A549 (cell line): Measurements from ENCODE around the gene MAPT. TPM values are rescaled to one million over a fixed set of nuclear protein-coding genes. Genes with fewer than 3 reads are reported as not detected.
A peak's percentile ranks its signal among the peaks of the same experiment; 100 is the strongest.

ENCODE experiments used
- ATAC-seq, 2 experiments: fragments of 200-7000 bp in 1 of 2; fragments of >200 bp in 1 of 2; cut with Nextera tagmentation in 1 of 2; cut with Tn5 transposase in 1 of 2; 3 replicates each; pipeline versions ENCODE4 v1.8.0 to v1.9.1; 2018 to 2020; ENCODE audit warnings: mild to moderate bottlenecking in 1 of 2, moderate library complexity in 1 of 2
- CTCF ChIA-PET: fragments of 300-600 bp; sonication (Branson Sonifier 250); formaldehyde crosslinking; extraction: SDS; loops from one replicate; lab custom pipeline; 2021; ENCODE audit warnings: antibody characterized with exemption, inconsistent platforms; lab: Yijun Ruan, JAX
- POLR2A ChIA-PET: fragments of 350-600 bp; formaldehyde crosslinking; extraction: SDS; loops from one replicate; lab custom pipeline; 2021; ENCODE audit warnings: antibody characterized with exemption, inconsistent platforms; lab: Yijun Ruan, JAX
- DNase-seq, 2 experiments: peaks; one replicate each; pipeline versions ENCODE4 v3.0.0 to v3.0.0-alpha.2; 2011 to 2016; ENCODE audit warnings: low read depth in 1 of 2, low spot score in 1 of 2
- FAIRE-seq: peaks from 2 replicates; lab custom pipeline; 2011; peaks lifted over from hg19 to GRCh38; lab: Jason Lieb, UNC
- H3K27ac ChIP-seq, 2 experiments: fragments of >200 bp; sonication (Bioruptor Twin); formaldehyde crosslinking; 3 replicates each; pipeline ENCODE4 v1.5.1; 2016 to 2017
- H3K4me1 ChIP-seq: fragments of >200 bp; sonication (Bioruptor Twin); formaldehyde crosslinking; 3 replicates; pipeline ENCODE4 v1.6.1; 2016
- H3K4me2 ChIP-seq: fragments of >200 bp; sonication (Bioruptor Twin); formaldehyde crosslinking; 3 replicates; pipeline ENCODE4 v1.6.1; 2016
- H3K4me3 ChIP-seq: fragments of >200 bp; sonication (Bioruptor Twin); formaldehyde crosslinking; 3 replicates; pipeline ENCODE4 v1.5.1; 2016
- H3K9me3 ChIP-seq: fragments of >200 bp; sonication (Bioruptor Twin); formaldehyde crosslinking; 3 replicates; pipeline ENCODE4 v1.6.1; 2016
- BCL3 ChIP-seq: fragments of >200 bp; sonication (Bioruptor Twin); formaldehyde crosslinking; IDR thresholded peaks from 3 replicates; pipeline ENCODE4 v1.6.1; 2016
- CHD4 ChIP-seq: fragments of 200-600 bp; sonication (generic); IDR thresholded peaks from 2 replicates; pipeline ENCODE4 v1.6.1; 2016; ENCODE audit warnings: antibody characterized with exemption, mild to moderate bottlenecking, borderline replicate concordance
- EHF ChIP-seq: fragments of 250-450 bp; sonication (Bioruptor Pico); IDR thresholded peaks from 2 replicates; pipeline ENCODE4 v1.5.0; 2020; ENCODE audit warnings: mild to moderate bottlenecking
- EHMT2 ChIP-seq: fragments of 200-600 bp; sonication (generic); IDR thresholded peaks from 2 replicates; pipeline ENCODE4 v1.6.1; 2016; ENCODE audit warnings: antibody characterized with exemption, low read depth, mild to moderate bottlenecking, moderate library complexity
- EP300 ChIP-seq, 2 experiments: fragments of >200 bp; sonication (Bioruptor Twin); formaldehyde crosslinking; IDR thresholded peaks; 2 replicates in 1 of 2; 3 replicates in 1 of 2; pipeline ENCODE4 v1.6.1; 2016 to 2017
- FOSL2 ChIP-seq, 2 experiments: fragments of 450-650 bp in 1 of 2; fragments of >200 bp in 1 of 2; sonication (Bioruptor Twin) in 1 of 2; formaldehyde crosslinking; IDR thresholded peaks; 2 replicates each; pipeline versions ENCODE4 v1.5.0 to v1.6.1; 2016 to 2020; ENCODE audit warnings: mild to moderate bottlenecking in 1 of 2, moderate library complexity in 1 of 2
- GATA3 ChIP-seq: IDR thresholded peaks from 2 replicates; pipeline ENCODE4 v1.6.1; 2012; ENCODE audit warnings: borderline replicate concordance
- HES2 ChIP-seq: fragments of >200 bp; sonication (Bioruptor Twin); formaldehyde crosslinking; IDR thresholded peaks from 2 replicates; pipeline ENCODE4 v1.6.1; 2016
- HEYL ChIP-seq: fragments of 250-450 bp; sonication (Bioruptor Pico); IDR thresholded peaks from 2 replicates; pipeline ENCODE4 v1.8.0; 2021; ENCODE audit warnings: mild to moderate bottlenecking, moderate library complexity
- HOXB5 ChIP-seq: fragments of 250-450 bp; sonication (Bioruptor Pico); IDR thresholded peaks from 2 replicates; pipeline ENCODE4 v1.5.0; 2020; ENCODE audit warnings: mild to moderate bottlenecking, moderate library complexity
- KDM1A ChIP-seq: fragments of 200-600 bp; sonication (generic); IDR thresholded peaks from 2 replicates; pipeline ENCODE4 v1.6.1; 2016; ENCODE audit warnings: low read depth, mild to moderate bottlenecking
- KDM5A ChIP-seq: fragments of 200-600 bp; sonication (generic); IDR thresholded peaks from 2 replicates; pipeline ENCODE4 v1.6.1; 2016; ENCODE audit warnings: antibody characterized with exemption, mild to moderate bottlenecking
- MAFK ChIP-seq: fragments of 450-650 bp; IDR thresholded peaks from 2 replicates; pipeline ENCODE4 v1.6.1; 2014; ENCODE audit not compliant: partially characterized antibody
- POLR2A ChIP-seq: IDR thresholded peaks from 2 replicates; pipeline ENCODE4 v1.6.1; 2012; ENCODE audit warnings: mild to moderate bottlenecking, low read length
- POLR2AphosphoS2 ChIP-seq: conservative IDR thresholded peaks from 2 replicates; pipeline ENCODE4 v1.6.1; 2012; ENCODE audit warnings: low read length, improper control_type of control experiment, inconsistent platforms
- RAD21 ChIP-seq, 2 experiments: fragments of >200 bp in 1 of 2; sonication (Bioruptor Twin) in 1 of 2; formaldehyde crosslinking in 1 of 2; IDR thresholded peaks in 1 of 2; conservative IDR thresholded peaks in 1 of 2; 2 replicates in 1 of 2; 3 replicates in 1 of 2; pipeline ENCODE4 v1.6.1; 2012 to 2018; ENCODE audit warnings: inconsistent platforms in 1 of 2
- RCOR1 ChIP-seq: fragments of 150-350 bp; IDR thresholded peaks from 2 replicates; pipeline ENCODE4 v1.6.1; 2014; ENCODE audit warnings: antibody characterized with exemption, low read length, low read depth
- REST ChIP-seq: fragments of 200-600 bp; sonication (generic); IDR thresholded peaks from 2 replicates; pipeline ENCODE4 v1.6.1; 2016; ENCODE audit warnings: antibody characterized with exemption, mild to moderate bottlenecking, moderate library complexity
- TP53 ChIP-seq: fragments of 250-450 bp; sonication (Bioruptor Pico); IDR thresholded peaks from 2 replicates; pipeline ENCODE4 v1.5.0; 2021; ENCODE audit warnings: mild to moderate bottlenecking, moderate library complexity
- USF2 ChIP-seq: fragments of 450-650 bp; IDR thresholded peaks from 2 replicates; pipeline ENCODE4 v1.6.1; 2014; ENCODE audit warnings: antibody characterized with exemption
- ZC3H11A ChIP-seq: fragments of 450-650 bp; IDR thresholded peaks from 2 replicates; pipeline ENCODE4 v1.6.1; 2014; ENCODE audit warnings: antibody characterized with exemption, mild to moderate bottlenecking
- ZSCAN20 ChIP-seq: fragments of 250-450 bp; sonication (Bioruptor Pico); IDR thresholded peaks from 2 replicates; pipeline ENCODE4 v1.8.0; 2022; ENCODE audit warnings: mild to moderate bottlenecking, moderate library complexity
- WGBS: methylation state at CpG from one replicate; pipeline ENCODE4 v1.1.6; 2017; ENCODE audit errors: missing lambda C conversion rate; 5-methylcytosine and 5-hydroxymethylcytosine counted together
- polyA plus RNA-seq, 4 experiments: library from polyadenylated mRNA; depleted of rRNA in 3 of 4; stranded (reverse); fragments of >200 nt; fragmentation: RNase III in 1 of 4; extraction: RNeasy Plus Mini Kit Qiagen cat#74134 plus additional on column Dnase treatment in 1 of 4; gene quantifications; 2 replicates in 3 of 4; 3 replicates in 1 of 4; pipeline ENCODE4 v1.2.3, GENCODE V29; 2011 to 2017
- TF ChIP-seq, protein P1 (sequence below): fragments of 250-450 bp; sonication (Bioruptor Pico); IDR thresholded peaks from 2 replicates; pipeline ENCODE4 v1.5.0; 2021; ENCODE audit warnings: mild to moderate bottlenecking, moderate library complexity, borderline replicate concordance
- TF ChIP-seq, protein P2 (sequence below): IDR thresholded peaks from 2 replicates; pipeline ENCODE4 v1.6.1; 2012; ENCODE audit warnings: low read depth, borderline replicate concordance

Gene MAPT
- polyA plus RNA-seq, 2 of the 4 experiments (the other 2 are of a cell fraction): 1.2 to 1.6 TPM

- TF ChIP-seq FOSL2 (IDR thresholded peaks at IDR 0.05) (no peak; the same call in none of the 2 replicates), FOSL2 (CRISPR knock-in tag; IDR thresholded peaks at IDR 0.05) (peak; percentile 85), RCOR1 (no peak), TP53 (no peak), EP300 (IDR thresholded peaks at IDR 0.05) (peak; percentile 34 to 49; a peak in 2 of 5 replicates), POLR2AphosphoS2 (no peak), REST (no peak), POLR2A (no peak), EHMT2 (no peak), GATA3 (peak; percentile 85), HEYL (no peak), BCL3 (peak; percentile 37; the same call in 1 of the 3 replicates), CHD4 (no peak), KDM1A (no peak), MAFK (no peak)
- TF ChIP-seq, protein P1, sequence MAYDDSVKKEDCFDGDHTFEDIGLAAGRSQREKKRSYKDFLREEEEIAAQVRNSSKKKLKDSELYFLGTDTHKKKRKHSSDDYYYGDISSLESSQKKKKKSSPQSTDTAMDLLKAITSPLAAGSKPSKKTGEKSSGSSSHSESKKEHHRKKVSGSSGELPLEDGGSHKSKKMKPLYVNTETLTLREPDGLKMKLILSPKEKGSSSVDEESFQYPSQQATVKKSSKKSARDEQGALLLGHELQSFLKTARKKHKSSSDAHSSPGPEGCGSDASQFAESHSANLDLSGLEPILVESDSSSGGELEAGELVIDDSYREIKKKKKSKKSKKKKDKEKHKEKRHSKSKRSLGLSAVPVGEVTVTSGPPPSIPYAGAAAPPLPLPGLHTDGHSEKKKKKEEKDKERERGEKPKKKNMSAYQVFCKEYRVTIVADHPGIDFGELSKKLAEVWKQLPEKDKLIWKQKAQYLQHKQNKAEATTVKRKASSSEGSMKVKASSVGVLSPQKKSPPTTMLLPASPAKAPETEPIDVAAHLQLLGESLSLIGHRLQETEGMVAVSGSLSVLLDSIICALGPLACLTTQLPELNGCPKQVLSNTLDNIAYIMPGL (CRISPR knock-in tag): no peak
- TF ChIP-seq, all 56 proteins: peak for 14
Measured at GRCh38 chr17:46056800-46057304, 162.5 kb downstream of the MAPT start (continued).

GRCh38 chr17:46057366-46057765 lies 163.0 kb downstream of the MAPT start:
- Histone ChIP-seq H3K27ac (peak overlapping the region; percentile 63 to 77), H3K4me1 (peaks cover 83% of the 10 kb centered on the region), H3K4me2 (peak overlapping the region; percentile 66), H3K9me3 (no peaks in the 10 kb centered on the region), H3K4me3 (no peak overlapping the region)
- POLR2A ChIA-PET: interaction anchor here (0.8 kb wide), 1 partner anchor 136 kb away, joined by 4 read pairs; the partner anchor contains the start of gene KANSL1
- CTCF ChIA-PET: interaction anchor here (0.7 to 12.2 kb wide), 11 partner anchors 11 to 136 kb away, joined by 3 to 183 read pairs (median 4); partner anchors contain the start of gene KANSL1
- peak in 1 of 2 experiments; percentile 50 for DNase-seq
- peak in 1 of 2 experiments; percentile 50; a peak in 3 of 6 replicates for ATAC-seq
- peak; percentile 54 for FAIRE-seq
- WGBS: 30% methylated on average over 4 of the region's 4 CpGs
- no peak for TF ChIP-seq ZC3H11A
- TF ChIP-seq POLR2AphosphoS2: no peak
- TF ChIP-seq MAFK: no peak
- no peak for TF ChIP-seq KDM5A
- TF ChIP-seq USF2: no peak
- no peak for TF ChIP-seq HOXB5 (CRISPR knock-in tag)
- TF ChIP-seq, protein P2, sequence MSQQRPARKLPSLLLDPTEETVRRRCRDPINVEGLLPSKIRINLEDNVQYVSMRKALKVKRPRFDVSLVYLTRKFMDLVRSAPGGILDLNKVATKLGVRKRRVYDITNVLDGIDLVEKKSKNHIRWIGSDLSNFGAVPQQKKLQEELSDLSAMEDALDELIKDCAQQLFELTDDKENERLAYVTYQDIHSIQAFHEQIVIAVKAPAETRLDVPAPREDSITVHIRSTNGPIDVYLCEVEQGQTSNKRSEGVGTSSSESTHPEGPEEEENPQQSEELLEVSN: no peak
- TF ChIP-seq CHD4: no peak
- TF ChIP-seq, protein P1 (CRISPR knock-in tag): no peak
- TF ChIP-seq ZSCAN20 (CRISPR knock-in tag): no peak
- TF ChIP-seq FOSL2 (IDR thresholded peaks at IDR 0.05): no peak
- TF ChIP-seq FOSL2 (CRISPR knock-in tag; IDR thresholded peaks at IDR 0.05): no peak
- TF ChIP-seq EHF: no peak
- TF ChIP-seq HES2: no peak
- no peak for TF ChIP-seq EHMT2
- no peak for TF ChIP-seq KDM1A
- no peak; a peak in 1 of 5 replicates for TF ChIP-seq RAD21 (conservative IDR thresholded peaks at IDR 0.05 in 1 of 2, IDR thresholded peaks at IDR 0.05 in 1 of 2)
